HG02981 (cell line): ENCODE data around the gene TTLL12.

Experiments used
- ATAC-seq: cut with Tn5 transposase; IDR thresholded peaks from one replicate; pipeline ENCODE4 v1.9.1; 2021; ENCODE audit warnings: mild to moderate bottlenecking, moderate library complexity; ENCODE audit not compliant: unreplicated experiment

Gene TTLL12

DNA sequence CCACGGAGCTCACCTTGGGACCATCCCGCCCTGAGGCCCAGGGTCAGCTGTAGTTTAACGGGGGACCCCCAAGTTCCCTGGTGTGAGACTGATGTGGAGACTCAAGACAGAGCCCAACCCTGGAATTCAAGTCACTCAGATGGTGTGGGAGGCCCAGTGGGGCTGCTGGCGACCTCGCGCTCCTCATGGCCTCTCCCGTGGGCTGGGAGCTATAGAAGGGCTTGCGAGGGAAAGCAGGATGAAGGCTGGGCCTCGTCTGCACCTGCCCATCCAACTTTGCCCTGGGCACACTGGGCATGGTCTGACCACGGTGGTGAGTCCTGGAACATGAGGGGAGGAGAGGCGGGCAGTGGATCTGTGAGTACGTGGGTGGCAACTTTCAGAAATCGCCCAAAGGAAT, 13.6 kb upstream of the TTLL12 start:
- no peak for ATAC-seq

DNA sequence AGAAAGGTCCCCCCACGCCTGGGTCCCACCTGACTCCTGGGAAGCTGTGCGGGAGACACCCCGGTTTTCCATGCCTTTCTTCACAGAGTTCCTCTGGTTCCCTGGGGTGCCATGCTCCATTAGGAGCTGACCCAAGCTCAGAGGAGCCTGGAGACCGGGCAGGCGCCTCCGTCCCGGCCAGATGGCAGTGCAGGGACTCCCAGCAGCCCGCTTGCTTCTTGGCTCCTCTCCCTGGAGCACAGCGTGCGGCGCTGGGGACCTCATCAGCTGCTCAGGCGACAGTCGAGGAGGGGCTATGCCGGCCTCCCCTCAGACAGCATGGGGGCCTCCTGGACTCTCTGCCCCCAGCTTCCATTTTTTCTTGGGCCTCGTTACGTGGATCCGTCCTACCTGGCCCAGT, 13.1 kb upstream of the TTLL12 start:
- ATAC-seq = no peak

DNA sequence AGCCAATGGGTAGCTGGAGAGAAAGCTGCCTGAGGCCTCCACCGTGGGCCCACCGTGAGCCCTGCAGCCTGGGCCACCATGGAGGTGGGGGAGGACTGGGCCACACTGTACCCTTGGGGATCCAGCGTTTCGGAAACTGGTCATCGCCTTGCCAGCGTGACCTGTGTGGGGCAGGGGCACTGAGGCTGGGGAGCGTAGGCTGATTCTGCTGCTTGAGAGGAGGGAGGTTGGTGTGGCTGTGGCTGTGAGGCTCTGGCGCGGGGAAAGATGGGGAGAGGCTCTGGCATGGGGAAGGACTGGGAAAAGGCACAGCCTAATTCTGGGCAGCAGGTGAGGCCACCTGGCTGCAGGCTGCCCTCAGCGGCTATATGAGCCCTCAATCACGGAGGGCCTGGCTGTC, 12.6 kb upstream of the TTLL12 start:
- ATAC-seq = no peak

DNA sequence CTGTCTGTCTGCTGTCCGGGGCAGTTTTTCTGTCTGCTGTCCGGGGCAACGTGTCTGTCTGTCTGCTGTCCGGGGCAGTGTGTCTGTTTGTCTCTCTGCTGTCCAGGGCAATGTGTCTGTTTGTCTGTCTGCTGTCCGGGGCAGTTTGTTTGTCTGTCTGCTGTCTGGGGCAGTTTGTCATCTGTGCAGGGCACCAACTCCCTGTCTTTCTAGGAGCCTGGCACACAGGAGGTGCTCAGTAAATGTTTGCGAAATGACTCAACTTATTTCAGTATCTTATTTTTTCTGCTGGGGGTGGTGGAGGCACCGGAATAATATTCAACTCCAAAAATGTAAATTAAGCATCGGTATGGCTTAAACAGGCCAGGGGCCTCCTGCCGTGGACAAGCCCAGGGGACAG, 12.0 kb upstream of the TTLL12 start:
- ATAC-seq = no peak

DNA sequence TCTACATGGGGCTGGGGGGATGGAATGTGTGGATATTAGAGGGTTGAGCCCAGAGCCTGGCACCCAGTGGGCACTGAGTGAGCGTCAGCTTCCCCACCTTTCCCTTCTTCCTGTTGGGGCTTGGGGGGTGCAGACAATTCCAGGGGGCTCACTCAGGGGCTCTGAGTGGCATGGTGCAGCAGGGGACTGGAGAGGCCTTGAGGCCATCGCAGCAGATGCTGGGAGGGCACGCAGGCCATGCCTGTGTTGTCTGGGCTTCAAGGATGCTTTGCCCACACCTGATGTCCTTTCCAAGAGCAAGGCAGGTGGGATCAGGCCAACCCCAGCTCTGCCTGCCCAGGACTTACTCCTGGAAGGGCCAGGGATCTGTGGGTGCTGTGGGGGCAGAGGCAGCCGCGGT, 11.2 kb upstream of the TTLL12 start:
- no peak for ATAC-seq

DNA sequence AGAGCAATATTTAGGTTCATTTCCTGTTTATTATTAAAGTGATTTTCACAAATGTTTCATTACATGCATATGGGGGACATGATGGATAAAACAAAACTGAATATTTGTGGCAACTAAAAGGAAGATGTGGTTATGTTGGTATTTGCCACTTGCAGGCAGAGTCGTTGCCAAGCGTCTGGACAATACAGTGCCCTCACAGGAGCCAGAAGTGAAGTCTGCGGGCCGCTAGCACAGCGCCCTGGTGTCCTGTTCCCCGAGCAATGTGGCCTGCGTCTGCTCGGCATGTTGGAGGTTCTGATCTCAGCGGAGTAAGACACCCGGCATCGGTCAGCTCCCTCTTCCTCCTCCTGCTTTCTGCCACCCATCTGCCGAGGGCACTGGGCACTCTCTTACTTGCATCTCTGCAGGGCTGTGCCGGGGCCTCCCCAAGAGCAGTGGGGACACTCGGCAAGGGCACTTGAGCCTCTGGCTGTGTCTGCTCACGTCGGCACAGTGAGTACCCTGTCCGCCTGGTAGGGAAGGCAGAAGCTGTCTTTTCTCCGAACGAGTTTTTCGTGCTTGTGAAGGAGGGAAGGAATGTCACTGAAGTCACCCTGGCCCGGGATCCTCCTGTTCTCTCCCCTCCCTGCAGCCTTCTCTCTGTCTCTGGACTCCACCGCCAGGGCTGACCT, 10.5 kb upstream of the TTLL12 start:
- no peak for ATAC-seq

DNA sequence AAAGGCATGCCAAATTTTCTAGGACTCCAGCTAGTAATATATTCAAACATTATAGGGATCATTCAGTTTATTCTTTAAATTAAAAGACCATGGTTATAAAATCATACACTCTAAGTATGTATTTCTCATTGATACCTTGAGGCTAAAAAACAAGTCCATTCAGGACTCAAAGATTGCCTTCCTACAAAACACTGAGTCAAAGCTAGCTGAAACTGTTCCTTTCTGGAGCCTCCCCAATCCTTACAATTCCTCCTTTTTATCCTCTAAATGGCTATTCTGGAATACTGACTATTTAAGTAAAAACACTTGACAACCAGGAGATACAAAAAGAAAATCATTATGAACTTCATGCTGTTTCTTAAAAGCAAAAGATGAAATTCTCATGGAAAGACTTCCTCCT, 4.9 kb upstream of the TTLL12 start:
- no peak for ATAC-seq

DNA sequence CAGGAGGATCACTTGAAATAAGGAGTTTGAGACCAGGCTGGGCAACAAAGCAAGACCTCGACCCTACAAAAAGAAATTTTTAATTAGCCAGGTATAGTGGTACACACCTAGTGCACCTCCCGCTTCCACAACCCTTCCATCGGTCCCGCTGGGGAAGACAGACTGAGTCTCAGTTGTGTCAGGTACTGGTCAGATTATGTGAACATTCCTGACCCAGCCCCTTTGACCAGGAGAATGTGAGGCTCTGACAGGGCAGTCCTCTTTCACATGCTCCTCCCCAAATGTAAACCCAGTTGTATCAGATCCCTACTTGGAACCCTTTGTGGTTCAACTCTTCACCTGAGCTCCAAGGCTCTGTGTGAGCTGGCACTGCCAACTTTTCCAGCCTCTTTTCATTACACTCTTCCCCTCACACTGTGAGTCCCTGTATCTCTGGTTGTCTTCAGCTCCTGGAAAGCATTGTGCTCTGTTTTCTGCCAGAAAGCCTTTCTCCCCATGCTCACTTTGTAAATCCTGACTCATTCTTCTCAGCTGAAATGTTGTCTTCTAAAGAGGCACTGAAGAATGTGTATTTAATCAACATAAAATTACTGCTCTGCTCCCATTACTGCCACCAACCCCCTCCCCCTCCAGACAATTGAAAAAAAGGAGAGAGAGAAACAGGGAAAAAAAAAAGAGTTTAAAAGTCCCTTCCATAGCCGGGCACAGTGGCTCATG, 2.1 kb upstream of the TTLL12 start:
- no peak for ATAC-seq

DNA sequence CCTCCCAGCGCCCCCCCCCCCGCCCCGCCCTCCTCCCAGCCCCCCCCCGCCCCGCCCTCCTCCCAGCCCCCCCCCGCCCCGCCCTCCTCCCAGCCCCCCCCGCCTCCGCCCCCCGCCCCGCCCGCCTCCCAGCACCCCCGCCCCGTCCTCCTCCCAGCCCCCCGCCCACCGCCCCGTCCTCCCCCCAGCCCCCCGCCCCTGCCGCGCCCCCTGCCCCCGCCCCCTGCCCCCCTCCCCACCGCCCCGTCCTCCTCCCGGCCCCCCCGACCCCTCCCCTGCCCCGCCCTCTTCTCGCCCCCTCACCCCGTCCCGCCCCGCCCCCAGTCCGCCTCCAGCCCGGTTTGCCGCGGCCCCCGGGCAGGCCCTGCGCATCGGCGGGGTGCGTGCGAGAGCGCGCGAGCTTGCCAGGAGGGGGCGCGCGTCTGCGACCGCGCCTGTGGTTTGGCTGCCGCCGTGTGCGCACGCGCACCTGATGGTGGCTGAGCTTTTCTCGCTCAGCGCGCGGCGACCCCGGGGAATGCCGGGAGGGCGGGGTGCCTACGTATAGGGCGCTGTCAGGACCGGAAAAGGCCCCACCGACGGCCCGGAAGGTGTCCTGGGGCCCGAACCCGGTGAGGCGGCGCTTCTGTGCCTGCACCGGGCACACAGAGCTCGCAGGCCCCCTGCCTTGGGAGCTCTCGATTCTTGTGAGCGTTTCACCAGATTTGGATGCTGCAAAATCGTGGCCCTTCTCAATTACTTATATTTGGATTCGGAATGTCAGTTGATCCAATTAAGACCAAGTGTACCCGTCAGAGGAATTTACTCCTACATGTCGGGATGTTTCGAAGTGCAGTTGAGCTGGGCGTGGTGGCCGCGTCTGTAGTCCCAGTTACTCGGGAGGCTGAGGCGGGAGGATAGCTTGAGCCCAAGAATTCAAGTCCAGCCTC, 501 bp upstream of the TTLL12 start:
- peak; percentile 84 for ATAC-seq

DNA sequence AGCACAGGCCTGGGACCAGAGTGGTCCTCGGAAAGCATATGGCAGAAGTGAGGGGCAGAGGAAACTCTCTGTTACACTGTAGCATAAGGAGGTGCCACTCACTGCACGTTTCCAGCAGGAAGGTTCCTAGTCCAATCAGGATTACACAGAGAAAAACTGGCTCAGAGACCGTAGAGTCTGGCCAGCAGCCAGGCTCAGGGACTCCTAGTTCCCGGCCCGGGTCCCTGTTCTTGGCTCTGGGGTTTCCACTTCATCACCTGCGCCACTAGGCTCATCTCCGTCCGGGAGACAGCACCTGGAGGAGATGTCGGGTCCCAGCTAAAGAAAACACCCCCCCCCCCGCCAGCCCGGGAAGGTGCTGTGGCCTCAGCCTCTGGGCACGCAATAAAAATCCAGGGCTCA, 1.1 kb downstream of the TTLL12 start:
- ATAC-seq = no peak

DNA sequence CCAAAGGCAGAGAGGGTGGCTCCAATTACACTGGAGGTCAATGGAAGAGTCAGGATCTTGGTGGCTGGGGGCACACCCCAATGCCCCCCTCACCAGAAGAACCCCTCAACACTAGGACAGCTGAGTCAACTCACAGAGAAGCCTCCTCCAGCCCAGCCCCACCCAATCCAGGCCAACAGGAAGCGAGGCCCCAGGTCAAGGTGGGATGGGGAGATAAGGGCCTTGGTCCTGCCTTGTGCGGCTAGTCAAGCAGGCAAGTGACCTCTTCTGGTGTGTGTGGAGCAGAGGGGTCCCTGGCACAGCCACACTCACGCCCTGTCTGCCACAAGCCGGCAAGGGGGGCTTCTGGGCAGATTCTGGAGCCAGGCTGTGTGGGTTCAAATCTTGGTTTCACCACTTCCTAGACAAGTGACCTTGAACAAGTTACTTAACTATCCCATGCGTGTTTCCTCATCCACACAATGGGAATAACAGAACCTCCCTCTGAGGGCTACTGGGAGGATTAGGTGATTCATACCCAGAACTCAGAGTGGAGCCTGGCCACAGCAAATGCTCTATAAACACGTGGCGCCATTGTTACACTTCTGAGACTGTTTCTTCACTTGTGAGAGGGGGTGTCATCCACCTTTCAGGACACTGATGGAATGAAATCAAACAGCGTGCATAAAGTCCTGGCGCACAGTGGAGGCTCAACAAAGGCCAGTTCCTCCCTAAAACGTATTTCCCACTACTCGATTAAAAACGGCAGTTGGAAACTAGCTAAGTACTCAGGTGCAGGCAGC, 3.2 kb downstream of the TTLL12 start:
- ATAC-seq = no peak

DNA sequence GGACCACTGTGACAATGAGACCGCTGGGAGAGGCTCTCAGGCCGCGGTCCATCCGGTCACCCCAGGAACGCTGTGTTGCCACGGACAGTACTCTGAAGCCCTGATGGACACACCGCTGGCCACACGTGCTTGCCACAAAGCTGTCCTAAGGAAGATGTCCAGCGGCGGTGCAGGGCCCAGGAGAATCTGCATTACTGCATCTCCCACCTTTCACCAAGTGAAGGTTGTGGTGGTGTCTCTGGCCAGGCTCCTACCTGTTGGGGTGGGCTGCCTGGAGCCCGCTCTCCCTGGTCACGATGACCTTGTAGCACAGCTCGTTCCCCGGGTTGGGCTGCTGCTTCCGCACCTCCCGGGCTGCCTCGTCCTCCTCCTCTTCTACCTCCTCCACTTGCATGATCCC, 4.2 kb downstream of the TTLL12 start:
- ATAC-seq = no peak

DNA sequence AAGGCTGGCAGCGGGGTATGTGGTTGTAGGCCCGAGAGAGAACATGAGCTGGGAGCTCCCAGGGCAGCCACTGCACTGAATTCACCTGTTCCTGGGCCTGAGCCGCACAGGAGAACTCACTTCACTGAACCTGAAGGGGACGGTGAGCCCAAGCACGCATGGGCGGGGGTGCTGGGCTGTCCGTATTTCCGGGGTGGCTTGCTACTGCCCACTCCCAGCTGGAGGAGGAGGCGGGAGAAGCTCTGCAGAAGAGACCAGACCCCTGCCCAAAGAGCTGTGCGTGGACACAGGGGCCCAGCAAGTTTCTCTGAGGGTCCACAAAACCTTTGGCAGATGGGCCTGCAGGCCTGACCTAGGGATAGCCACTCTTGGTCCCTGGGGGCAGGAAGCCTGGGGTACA, 4.8 kb downstream of the TTLL12 start:
- ATAC-seq = no peak

DNA sequence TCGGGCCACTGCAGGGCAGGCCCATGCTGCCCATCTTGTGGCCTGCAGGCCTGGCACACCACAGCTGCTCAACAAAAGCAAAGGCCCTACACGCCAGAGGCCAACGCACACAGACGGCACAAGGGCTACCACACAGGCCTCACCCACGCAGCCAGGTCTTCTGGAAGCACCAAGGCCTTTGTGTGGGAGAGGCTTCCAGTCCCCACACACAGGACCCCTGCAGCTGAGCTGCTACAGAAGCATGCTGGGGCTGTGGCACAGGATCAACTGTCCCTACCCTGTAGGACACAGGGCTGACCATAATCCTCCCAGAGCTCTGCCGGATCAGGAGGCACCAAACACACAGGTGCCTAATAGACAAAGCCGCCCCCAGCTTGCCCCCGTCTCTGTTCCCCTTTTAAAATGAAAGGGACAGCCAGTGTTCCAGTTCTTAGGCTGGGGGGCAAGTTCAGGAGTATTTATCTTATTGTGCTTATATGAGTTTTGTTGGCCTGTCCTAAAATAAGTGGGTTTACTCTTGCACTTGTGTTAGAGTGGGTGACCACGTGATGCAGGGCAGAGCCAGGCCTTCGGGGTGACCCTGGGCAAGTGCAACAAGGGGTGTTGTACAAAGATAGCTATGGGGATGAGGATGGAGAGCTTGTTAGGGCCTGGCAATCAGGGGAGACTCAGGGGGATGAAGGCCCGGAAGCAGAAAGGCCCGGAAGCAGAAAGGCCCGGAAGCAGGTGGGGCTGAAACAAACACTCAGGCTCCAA, 5.4 kb downstream of the TTLL12 start:
- no peak for ATAC-seq

DNA sequence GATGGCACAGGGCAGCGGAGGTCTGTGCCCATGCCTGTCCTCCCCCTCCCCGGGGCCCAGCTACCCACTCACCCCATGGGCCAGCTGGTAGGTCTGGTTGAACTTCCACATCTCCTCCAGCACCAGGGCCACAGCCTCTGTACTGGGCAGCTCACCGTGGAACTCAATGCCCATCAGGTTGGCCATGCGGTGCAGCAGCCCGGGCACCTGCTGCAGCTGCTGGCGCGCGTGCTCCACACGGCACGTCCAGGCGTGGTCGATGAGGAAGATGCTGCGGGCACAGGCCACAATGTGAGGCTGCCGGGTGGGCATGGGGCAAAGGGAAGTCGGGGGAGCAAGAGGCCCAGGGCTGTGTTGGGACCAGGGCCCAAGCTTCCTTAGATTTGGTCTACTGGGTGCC, 6.3 kb downstream of the TTLL12 start:
- ATAC-seq = no peak

DNA sequence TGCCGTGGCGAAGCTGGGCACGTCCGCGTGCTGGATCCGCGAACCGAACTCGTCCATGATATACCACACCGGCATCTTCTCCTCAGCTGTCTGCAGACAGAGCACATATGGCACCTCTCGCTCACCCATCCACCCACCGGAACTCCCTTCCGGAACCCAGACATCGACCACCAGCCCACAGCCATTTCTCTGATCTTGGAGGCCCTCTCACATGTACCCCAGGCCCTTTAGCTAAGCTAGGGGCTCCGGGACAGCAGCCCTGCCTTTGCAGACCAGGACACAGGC, 7.1 kb downstream of the TTLL12 start:
- no peak for ATAC-seq

DNA sequence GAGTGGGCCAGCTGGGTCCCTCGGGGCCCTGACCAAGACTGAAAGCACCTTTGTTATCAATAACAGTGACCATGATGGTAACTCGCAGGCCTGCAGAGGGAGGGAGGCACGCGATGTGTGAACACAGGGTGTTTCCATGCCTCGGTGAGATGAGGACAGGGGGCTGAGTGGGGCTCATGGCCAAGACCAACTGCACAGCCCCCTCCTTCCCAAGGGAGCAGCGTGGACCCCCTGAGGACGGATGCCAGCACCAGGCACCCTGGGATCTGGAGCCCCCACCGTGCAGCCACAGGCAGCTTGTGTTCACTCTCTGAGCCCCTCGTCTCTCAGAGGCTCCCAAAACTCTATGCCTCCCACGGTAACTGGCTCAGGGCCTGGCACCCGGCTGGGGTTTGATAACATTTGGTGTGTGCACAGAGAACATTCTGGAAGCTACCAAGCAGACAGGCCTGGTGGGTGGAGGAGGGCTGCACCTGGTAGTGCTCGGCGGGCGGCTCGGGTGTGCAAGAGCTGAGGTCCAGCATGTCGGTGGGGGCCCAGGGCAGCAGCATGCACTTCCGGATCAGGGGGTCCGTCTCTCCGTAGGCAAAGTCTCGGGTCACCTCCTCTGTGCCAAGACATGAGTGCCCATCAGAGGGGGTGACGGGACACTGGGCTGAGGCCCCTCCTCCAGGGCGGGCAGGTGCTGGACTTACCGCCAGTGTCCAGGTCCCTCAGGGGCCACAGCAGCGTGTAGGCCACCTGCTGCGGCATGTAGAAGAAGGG, 7.6 kb downstream of the TTLL12 start:
- no peak for ATAC-seq

DNA sequence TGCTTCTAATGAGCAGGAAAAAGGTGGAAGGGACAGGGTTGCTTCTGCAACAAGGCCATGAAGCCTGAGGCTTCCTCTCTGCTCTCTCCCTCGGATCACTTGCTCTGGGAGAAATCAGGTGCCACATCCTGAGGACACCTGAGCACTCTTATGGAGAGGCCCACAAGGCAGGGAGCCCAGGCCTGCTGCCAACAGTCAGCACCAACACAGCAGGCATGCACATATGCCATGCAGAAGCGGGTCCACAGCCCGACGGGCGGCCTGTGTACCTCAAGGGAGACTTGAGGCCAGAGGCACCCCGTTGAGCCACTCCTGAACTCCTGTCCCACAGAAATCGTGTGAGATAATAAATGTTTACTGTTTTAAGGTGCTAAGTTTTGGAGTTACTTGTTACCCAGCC, 9.5 kb downstream of the TTLL12 start:
- ATAC-seq = no peak

DNA sequence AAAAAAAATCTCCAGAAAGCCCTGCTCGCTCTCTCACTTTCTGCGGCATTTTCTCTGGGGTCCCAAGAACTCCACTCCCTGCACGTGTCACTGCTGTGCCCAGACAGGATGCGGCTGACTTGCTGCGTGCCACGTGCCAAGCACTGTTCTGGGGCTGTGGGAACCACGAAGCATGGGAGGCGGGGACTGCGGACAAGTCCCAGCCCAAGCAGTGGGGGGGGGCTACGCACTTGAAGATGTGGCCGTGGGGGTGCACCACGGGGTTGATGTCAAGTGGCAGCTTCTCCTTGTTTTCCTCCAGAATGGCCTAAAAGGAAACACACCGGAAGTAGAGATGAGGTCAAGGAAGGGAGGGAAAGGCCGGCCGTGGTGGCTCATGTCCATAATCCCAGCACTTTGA, 10.8 kb downstream of the TTLL12 start:
- no peak for ATAC-seq
